LNCAP (cell line): ENCODE measurements around the gene PPP1R36.

Experiments
- CTCF ChIP-seq: fragments of 450-650 bp; IDR thresholded peaks from 2 replicates; pipeline ENCODE4 v1.5.1; 2017; ENCODE audit warnings: mild to moderate bottlenecking

Gene PPP1R36

GRCh38 chr14:64612021-64612380, 62.2 kb downstream of the PPP1R36 start:
- TF ChIP-seq CTCF: no peak

GRCh38 chr14:64612971-64613666, 63.4 kb downstream of the PPP1R36 start:
- TF ChIP-seq CTCF: no peak

- TF ChIP-seq CTCF: no peak
Observed at GRCh38 chr14:64614166-64614565, 64.4 kb downstream of the PPP1R36 start.

- no peak for TF ChIP-seq CTCF
Observed at GRCh38 chr14:64614805-64615391, 65.1 kb downstream of the PPP1R36 start.

- no peak for TF ChIP-seq CTCF
Observed at GRCh38 chr14:64620910-64621309, 71.1 kb downstream of the PPP1R36 start.

- TF ChIP-seq CTCF: no peak
Observed at GRCh38 chr14:64623554-64624165, 73.9 kb downstream of the PPP1R36 start.

GRCh38 chr14:64625386-64626232, 75.8 kb downstream of the PPP1R36 start:
- no peak for TF ChIP-seq CTCF
